Psoas muscle (tissue), 8 donors: Measurements from ENCODE around the gene CLCN1. TPM values are rescaled to one million over a fixed set of nuclear protein-coding genes. Genes with fewer than 3 reads are reported as not detected.

Experiments used
- ATAC-seq, 4 donors: fragments of 200-7000 bp; cut with Tn5 transposase; one replicate each; pipeline ENCODE4 v1.9.1; 2020; ENCODE audit warnings: moderate library complexity in 3 of 4, mild to moderate bottlenecking in 2 of 4
- DNase-seq, 2 donors: peaks; one replicate each; pipeline ENCODE4 v3.0.0-alpha.2; 2020
- H3K27ac ChIP-seq: fragments of 200-600 bp; one replicate; pipeline ENCODE4 v1.8.0; 2022
- H3K27me3 ChIP-seq, 3 donors: fragments of 200-600 bp in 1 of 3; one replicate each; pipeline versions ENCODE4 v1.6.1 to v1.8.0; 2013 to 2022; ENCODE audit warnings: low read length in 2 of 3, mild to moderate bottlenecking in 2 of 3, moderate library complexity in 1 of 3; ENCODE audit not compliant: insufficient read depth in 3 of 3
- H3K36me3 ChIP-seq, 2 donors: fragments of 200-600 bp in 1 of 2; one replicate each; pipeline versions ENCODE4 v1.6.1 to v1.8.0; 2013 to 2022; ENCODE audit warnings: low read depth in 1 of 2, mild to moderate bottlenecking in 1 of 2, moderate library complexity in 1 of 2; ENCODE audit not compliant: insufficient read depth in 1 of 2
- H3K4me1 ChIP-seq: fragments of 200-600 bp; one replicate; pipeline ENCODE4 v1.8.0; 2022
- H3K4me3 ChIP-seq: fragments of 200-600 bp; one replicate; pipeline ENCODE4 v1.8.0; 2022; ENCODE audit warnings: mild to moderate bottlenecking
- H3K9me3 ChIP-seq: fragments of 200-600 bp; one replicate; pipeline ENCODE4 v1.8.0; 2022
- CTCF ChIP-seq: fragments of 200-600 bp; IDR thresholded peaks from one replicate; pipeline ENCODE4 v1.8.0; 2022; ENCODE audit warnings: antibody characterized with exemption
- WGBS, 3 donors: extraction: QIAGEN DNeasy Blood & Tissue Kit; methylation state at CpG; one replicate each; pipeline versions ENCODE4 v1.1.6 to v1.1.7; 2013; 5-methylcytosine and 5-hydroxymethylcytosine counted together
- intact Hi-C, 2 donors: fragments of 100-400 bp; cut with DNase I; formaldehyde crosslinking; loops; one replicate each; pipeline versions ENCODE4 v1.11.0 to v1.14.2; 2022
- polyA plus RNA-seq, 3 donors: library from polyadenylated mRNA; stranded (reverse); fragments of 200-250 nt; gene quantifications; one replicate each; pipeline ENCODE4 v1.2.3, GENCODE V29; 2013
- total RNA-seq, 4 donors: library from RNA; stranded (reverse); fragmentation: NEBNext Ultra II Directional in 2 of 4; extraction: Animal tissue kit (Norgen Biotek cat#: 25700) in 2 of 4; gene quantifications; one replicate each; pipeline versions ENCODE4 v1.2.1 to v1.2.4, GENCODE V29; 2021 to 2023
- donor health status: healthy with polysubstance abuse.
- donor health status: DM: no; HTN: no; CAD: no; lungs with moderate emphysema.
- donor health status: Bipolar disorder and iron deficiency.
- donor health status: healthy.
- donor health status: DM: yes; HTN: yes; CAD: no.
- donor health status: DM: no; HTN: no; CAD: no.
- donor health status: DM: no; HTN: no; CAD: no.
- donor health status: DM: yes; HTN: yes; CAD: no.

Gene CLCN1
- total and polyA plus RNA-seq, 7 donors, result 0.73 to 10.9 (median 3.6) TPM

GRCh38 chr7:143300959-143301935 is 14.7 kb upstream of the CLCN1 start:
- WGBS, 3 donors, result 84 to 89% (median 87%) methylated on average over 8 of the region's 8 CpGs
- TF ChIP-seq CTCF, result no peak
- no peak for ATAC-seq
- intact Hi-C loops, result no loop called here
- Histone ChIP-seq H3K9me3 (no peaks in the 10 kb centered on the region), H3K36me3 (peaks cover 12 to 99% of the 10 kb centered on the region in 2 donors), H3K4me3 (no peak overlapping the region), H3K27me3 (no peaks in the 10 kb centered on the region), H3K27ac (no peak overlapping the region), H3K4me1 (peaks cover 3% of the 10 kb centered on the region)
- no peak for DNase-seq

DNA sequence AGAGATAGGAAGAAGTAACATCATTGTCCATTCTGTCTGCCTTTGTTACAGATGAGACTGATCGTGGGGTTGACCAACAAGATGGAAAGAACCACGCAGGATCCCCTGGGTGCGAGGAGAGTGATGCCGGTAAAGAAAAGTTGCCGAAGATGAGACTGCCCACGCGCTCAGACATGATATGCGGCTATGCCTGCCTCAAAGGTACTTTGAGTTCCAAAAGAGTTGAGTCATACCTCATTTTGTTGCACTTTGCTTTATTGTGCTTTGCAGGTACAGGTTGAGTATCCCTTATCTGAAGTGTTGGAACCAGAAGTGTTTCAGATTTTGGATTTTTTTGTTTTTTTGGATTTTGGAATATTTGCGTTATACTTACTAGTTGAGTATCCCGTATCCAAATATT is 12.2 kb upstream of the CLCN1 start:
- Histone ChIP-seq H3K4me1 (peaks cover 5% of the 10 kb centered on the region), H3K36me3 (peaks cover 12 to 94% of the 10 kb centered on the region in 2 donors), H3K4me3 (no peak overlapping the region), H3K9me3 (no peaks in the 10 kb centered on the region), H3K27ac (no peak overlapping the region), H3K27me3 (no peaks in the 10 kb centered on the region)
- no peak for TF ChIP-seq CTCF
- no peak for ATAC-seq
- intact Hi-C loops, result loop anchor here in 1 of 2 donors (2.0 kb wide), 1 partner anchor 61 kb away; no protein-coding TSS in a partner anchor
- DNase-seq, result no peak
- WGBS, 3 donors, result 95 to 96% (median 95%) methylated on average over 10 of the region's 10 CpGs

GRCh38 chr7:143304938-143305337 is 11.0 kb upstream of the CLCN1 start:
- WGBS, 3 donors, result 89 to 94% (median 91%) methylated on average over 6 of the region's 6 CpGs

DNA sequence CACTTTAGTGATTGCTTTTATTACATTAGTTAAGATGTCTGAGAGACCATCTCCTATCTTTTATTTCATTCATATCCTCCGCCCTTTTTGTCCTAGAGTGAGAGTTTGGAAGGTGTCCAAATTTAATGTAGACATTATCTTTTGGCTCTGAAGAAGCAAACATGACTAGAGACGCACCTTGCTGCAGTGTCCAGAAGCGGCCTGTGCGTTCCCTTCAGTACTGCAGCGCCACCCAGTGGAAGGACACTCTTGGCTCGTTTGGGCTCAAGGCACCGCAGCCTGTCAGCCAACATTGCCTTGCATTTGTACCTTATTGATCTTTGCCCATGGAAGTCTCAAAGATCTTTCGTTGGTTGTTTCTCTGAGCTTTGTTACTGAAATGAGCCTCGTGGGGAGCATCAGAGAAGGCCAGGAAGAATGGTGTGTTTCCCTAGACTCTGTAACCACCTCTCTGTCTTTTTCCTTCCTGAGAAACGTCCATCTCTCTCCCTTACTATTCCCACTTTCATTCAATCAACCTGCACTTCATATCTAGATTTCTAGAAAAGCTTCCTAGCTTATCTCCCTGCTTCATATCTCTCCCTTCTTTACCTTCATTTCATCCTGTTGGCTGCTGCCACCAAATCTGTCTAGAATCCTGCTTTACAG is 10.4 kb upstream of the CLCN1 start:
- Histone ChIP-seq H3K36me3 (peaks cover 12 to 80% of the 10 kb centered on the region in 2 donors), H3K4me1 (peaks cover 8% of the 10 kb centered on the region), H3K27ac (no peak overlapping the region), H3K4me3 (no peak overlapping the region), H3K27me3 (no peaks in the 10 kb centered on the region), H3K9me3 (no peaks in the 10 kb centered on the region)
- peak; percentile 68 to 75 for DNase-seq
- intact Hi-C loops, result loop anchor here (2.0 to 5.0 kb wide), 3 partner anchors 63 to 107 kb away; no protein-coding TSS in a partner anchor
- peak; percentile 72 for TF ChIP-seq CTCF
- peak; percentile 67 to 88 (median 77) for ATAC-seq
- WGBS, 3 donors, result 58 to 75% (median 60%) methylated on average over 10 of the region's 10 CpGs

More at GRCh38 chr7:143304938-143305337, 11.0 kb upstream of the CLCN1 start:
- Histone ChIP-seq H3K27me3 (no peaks in the 10 kb centered on the region), H3K4me1 (peaks cover 8% of the 10 kb centered on the region), H3K9me3 (no peaks in the 10 kb centered on the region), H3K4me3 (no peak overlapping the region), H3K27ac (no peak overlapping the region), H3K36me3 (peaks cover 12 to 86% of the 10 kb centered on the region in 2 donors)
- ATAC-seq (no peak), DNase-seq (no peak)
- intact Hi-C loops, result loop anchor here (2.0 to 5.0 kb wide), 3 partner anchors 62 to 107 kb away; no protein-coding TSS in a partner anchor
- TF ChIP-seq CTCF, result no peak
